CD4-positive, alpha-beta T cell treated with Interleukin-4 for 4 hours (primary cell): ENCODE data around the gene DHRSX.
A peak's percentile ranks its signal among the peaks of the same experiment; 100 is the strongest.
"Not testable (repeated sequence)": the region's sequence is repeated elsewhere in the genome, so short reads cannot be mapped to it uniquely, and the experiment has no call there.

ENCODE experiments used
- DNase-seq: peaks from one replicate; pipeline ENCODE4 v3.0.0-alpha.2; 2020

The DHRSX gene

GRCh38 chrX:2500803-2501558, at the start of gene DHRSX, which contains the start of gene ZBED1:
Gene DHRSX, minus strand, starts transcription at chrX:2500976. Its CDS starts 51 bp downstream, at chrX:2500925.
Gene ZBED1, minus strand, starts transcription at chrX:2500976. Its CDS starts 10,257 bp downstream, at chrX:2490719.
- DNase-seq: peak; percentile 38

GRCh38 chrX:2549876-2550275, 49.1 kb upstream of the DHRSX start:
- no peak for DNase-seq

- DNase-seq: no peak
Measured at GRCh38 chrX:2548711-2549423, 48.1 kb upstream of the DHRSX start.

- DNase-seq: no peak
Measured at GRCh38 chrX:2547736-2548135, 47.0 kb upstream of the DHRSX start.

GRCh38 chrX:2546496-2546895, 45.7 kb upstream of the DHRSX start:
- no peak for DNase-seq

- no peak for DNase-seq
Measured at GRCh38 chrX:2545144-2545543, 44.4 kb upstream of the DHRSX start.

GRCh38 chrX:2542826-2543521, 42.2 kb upstream of the DHRSX start:
- DNase-seq: no peak

GRCh38 chrX:2541603-2542002, 40.8 kb upstream of the DHRSX start:
- no peak for DNase-seq

GRCh38 chrX:2540426-2540947, 39.7 kb upstream of the DHRSX start:
- no peak for DNase-seq

- no peak for DNase-seq
Measured at GRCh38 chrX:2539586-2539985, 38.8 kb upstream of the DHRSX start.

- no peak for DNase-seq
Measured at GRCh38 chrX:2538031-2538757, 37.4 kb upstream of the DHRSX start.

GRCh38 chrX:2536974-2537373, 36.2 kb upstream of the DHRSX start:
- no peak for DNase-seq

GRCh38 chrX:2536141-2536540, 35.4 kb upstream of the DHRSX start:
- DNase-seq: no peak

GRCh38 chrX:2534261-2535021, 33.7 kb upstream of the DHRSX start:
- not testable (repeated sequence) for DNase-seq

GRCh38 chrX:2533424-2533823, 32.6 kb upstream of the DHRSX start:
- DNase-seq: no peak

GRCh38 chrX:2526390-2526789, 25.6 kb upstream of the DHRSX start:
- DNase-seq: no peak

- no peak for DNase-seq
Measured at GRCh38 chrX:2523911-2524310, 23.1 kb upstream of the DHRSX start.

- DNase-seq: no peak
Measured at GRCh38 chrX:2521927-2522386, 21.2 kb upstream of the DHRSX start.

GRCh38 chrX:2521092-2521926, 20.5 kb upstream of the DHRSX start:
- DNase-seq: no peak

- DNase-seq: no peak
Measured at GRCh38 chrX:2520539-2520938, 19.8 kb upstream of the DHRSX start.

GRCh38 chrX:2519638-2520037, 18.9 kb upstream of the DHRSX start:
- DNase-seq: not testable (repeated sequence)
